ENCODE results near the gene PIP4K2A.
"Not testable (repeated sequence)": the region's sequence is repeated elsewhere in the genome, so short reads cannot be mapped to it uniquely, and the experiment has no call there.

DNA sequence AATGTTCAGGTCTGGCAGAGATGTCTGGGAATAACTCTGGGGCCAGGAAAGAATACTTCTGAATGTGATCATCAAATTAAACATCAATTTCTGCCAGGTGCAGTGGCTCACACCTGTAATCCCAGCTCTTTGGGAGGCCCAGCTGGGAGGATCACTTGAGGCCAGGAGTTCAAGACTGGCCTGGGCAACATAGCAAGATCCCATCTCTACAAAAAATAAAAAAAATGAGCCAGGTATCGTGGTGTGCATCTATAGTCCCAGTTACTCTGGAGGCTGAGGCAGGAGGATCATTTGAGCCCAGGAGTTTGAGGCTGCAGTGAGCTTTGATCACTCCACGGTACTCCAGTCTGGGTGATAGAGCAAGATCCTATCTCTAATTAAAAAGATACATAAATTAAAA lies 214.4 kb downstream of the PIP4K2A start:
- TF ChIP-seq, protein P1, sequence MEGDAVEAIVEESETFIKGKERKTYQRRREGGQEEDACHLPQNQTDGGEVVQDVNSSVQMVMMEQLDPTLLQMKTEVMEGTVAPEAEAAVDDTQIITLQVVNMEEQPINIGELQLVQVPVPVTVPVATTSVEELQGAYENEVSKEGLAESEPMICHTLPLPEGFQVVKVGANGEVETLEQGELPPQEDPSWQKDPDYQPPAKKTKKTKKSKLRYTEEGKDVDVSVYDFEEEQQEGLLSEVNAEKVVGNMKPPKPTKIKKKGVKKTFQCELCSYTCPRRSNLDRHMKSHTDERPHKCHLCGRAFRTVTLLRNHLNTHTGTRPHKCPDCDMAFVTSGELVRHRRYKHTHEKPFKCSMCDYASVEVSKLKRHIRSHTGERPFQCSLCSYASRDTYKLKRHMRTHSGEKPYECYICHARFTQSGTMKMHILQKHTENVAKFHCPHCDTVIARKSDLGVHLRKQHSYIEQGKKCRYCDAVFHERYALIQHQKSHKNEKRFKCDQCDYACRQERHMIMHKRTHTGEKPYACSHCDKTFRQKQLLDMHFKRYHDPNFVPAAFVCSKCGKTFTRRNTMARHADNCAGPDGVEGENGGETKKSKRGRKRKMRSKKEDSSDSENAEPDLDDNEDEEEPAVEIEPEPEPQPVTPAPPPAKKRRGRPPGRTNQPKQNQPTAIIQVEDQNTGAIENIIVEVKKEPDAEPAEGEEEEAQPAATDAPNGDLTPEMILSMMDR (IDR thresholded peaks at IDR 0.05): not testable (repeated sequence)
- not testable (repeated sequence) for TF ChIP-seq ZFX (IDR thresholded peaks at IDR 0.05; ENCODE audit: borderline replicate concordance)

Measured in 22Rv1 (cell line).